DMS 273 treated with DMSO at 0.1 percent for 48 hours (cell line): Measurements from ENCODE around the gene CTSC.

ENCODE experiments used
- DNase-seq: peaks from one replicate; lab custom pipeline; 2025; lab: John Stamatoyannopoulos, UW

The CTSC gene

DNA sequence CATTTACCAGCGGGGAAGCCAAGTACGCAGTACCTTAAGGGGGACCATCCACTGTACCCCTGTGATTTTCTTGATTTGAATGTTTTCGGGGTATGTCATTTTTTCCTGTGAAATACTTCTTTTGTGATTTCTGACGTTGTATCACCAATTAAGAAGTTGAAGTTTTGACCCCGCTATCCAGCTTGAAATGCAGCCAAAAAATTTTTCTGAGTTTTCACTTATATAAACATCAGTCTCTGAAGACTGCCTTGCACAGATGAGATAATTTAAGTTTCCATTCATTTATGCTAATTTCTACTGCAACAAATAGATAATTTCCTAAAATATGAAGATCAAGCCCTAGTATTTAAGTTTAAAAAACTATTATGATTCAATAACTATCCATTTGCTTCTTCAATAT, 20.0 kb downstream of the CTSC start:
- no peak for DNase-seq

DNA sequence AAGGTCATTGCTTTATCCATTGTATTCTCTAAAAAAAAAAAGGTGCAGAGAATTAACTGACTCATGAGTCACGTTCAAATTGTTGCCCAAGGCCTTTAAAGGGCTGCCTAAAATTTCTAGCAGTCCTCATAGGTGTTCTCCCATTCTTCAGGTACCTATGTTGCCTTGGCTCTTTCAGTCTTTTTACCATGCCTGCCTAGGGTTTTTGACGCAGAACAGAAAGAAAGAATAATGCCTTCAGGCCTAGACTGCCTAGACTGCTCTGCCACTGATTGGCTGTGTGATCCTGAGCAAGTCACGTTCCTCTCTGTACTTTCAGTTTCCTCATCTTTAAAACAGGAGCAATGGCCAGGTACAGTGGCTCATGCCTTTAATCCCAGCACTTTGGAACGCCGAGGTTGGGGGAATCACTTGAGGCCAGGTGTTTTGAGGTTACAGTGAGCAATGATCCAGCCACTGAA, 21.5 kb downstream of the CTSC start:
- no peak for DNase-seq

DNA sequence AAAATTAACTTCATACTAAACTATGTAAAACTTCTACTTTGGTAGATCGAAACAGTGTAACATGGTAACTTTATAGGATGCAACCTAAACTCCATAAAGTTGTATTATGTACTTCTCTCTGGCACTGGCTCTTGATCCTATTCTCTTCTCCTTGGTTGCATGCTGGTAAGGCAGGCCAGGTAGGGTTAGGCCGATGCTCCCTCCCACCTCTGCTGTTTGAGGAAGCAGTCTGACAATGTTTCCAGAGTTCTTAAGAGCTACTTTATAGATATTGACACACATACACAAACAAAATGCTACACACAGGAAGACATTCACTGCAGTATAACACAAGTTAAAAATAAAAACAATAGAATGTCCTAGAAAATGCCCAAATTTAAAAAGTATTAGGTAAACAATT, 22.5 kb downstream of the CTSC start:
- DNase-seq: no peak

DNA sequence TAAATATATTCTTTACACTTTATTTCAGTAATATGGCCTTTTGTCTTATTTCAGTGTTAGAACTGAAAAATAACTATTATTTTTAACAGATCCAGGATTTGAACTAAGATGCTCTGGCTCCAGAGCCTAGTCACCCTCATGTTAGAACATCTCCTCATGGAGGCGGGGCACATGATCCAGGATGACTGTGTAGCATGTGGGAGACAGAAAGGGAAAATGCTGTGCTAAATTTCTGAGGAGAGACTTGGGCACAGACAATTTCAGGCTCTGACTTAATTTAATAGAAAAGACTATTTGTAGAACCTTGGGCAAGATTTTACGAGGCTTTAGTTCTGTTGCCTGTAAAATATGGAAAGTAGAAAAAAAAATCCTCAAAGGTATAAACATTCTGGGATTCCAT, 24.1 kb downstream of the CTSC start:
- DNase-seq: no peak

DNA sequence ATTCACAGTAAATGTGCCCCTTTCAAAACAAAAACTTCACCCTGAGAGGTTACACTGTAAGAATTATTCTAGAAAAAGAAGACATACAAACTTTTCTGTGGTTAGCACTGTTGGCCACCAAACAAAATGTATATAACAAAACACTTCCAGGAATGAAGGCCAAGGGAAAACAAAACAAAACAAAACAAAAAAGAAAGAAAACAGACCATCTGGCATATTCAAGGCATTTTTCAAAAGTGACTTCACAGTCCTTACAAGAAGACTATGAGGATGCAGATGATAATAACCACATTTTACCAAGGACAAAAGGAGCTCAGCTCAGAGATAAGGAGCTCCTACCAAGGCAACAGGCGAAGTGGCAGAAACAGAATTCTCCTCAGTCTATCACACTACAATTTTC, 24.9 kb downstream of the CTSC start:
- no peak for DNase-seq

DNA sequence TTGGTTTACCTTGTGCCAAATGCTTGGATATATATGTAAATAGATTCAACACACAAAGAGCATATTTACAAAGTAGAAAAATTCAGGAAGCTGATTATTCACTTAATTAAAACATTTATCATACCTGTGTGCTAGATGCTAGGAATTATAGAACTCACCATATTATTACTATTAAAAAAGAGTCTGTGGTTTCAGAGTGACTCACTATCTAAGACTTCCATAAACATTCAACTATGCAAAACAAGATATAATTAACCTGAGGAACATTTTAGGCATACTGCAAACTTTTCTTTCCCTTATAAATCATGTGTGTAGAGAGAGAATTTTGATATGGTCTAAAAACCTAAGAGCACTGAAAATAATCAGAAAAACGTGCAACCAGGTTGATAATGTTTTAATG, 27.3 kb downstream of the CTSC start:
- no peak for DNase-seq

DNA sequence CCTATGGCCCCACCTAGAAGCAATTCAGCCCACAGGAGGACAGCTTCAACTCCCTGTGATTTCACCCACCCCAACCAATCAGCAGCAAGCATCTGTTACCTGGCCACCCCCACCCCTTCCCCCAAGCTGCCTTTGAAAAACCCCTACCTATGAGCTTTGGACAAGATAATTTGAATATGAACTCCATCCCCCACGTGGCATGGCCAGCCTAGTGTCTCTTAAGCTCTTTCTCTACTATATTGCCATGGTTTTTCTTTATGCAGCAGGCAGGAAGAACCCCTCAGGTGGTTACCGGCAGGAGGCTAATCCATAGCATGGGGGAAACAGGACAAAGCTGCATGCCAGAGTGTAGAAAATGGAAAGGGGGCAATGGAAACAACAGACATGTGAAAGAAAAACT, 29.0 kb downstream of the CTSC start:
- DNase-seq: no peak

DNA sequence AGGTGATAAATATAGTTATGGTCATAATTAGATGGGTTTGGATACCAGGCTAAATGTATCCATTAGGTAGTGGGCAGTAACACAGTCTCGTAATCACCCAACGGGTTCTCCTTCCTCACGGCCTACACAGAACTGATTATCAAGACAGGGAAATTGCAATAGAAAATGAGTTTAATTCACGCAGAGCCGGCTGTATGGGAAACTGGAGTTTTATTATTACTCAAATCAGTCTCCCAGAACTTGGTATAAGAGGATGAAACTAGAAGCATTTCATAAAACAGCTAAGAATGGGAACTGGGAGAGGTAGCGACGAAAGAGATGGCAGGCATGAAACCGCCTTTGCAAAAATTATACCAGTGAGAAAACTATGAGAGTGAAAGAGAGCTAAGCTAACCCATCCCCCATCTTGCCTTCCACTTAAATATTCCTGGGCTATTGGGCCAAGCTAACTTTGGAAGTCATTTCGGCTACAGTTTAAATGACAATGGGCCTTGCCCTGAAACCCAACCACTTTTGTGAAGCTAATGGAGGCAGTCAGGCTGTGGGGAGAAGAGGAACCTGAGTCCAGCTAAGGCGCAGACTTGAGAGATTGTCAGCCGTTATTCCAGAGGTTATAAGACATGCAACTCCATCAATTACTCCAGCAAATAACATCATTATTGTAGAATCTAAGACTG, 29.6 kb downstream of the CTSC start:
- DNase-seq: no peak

DNA sequence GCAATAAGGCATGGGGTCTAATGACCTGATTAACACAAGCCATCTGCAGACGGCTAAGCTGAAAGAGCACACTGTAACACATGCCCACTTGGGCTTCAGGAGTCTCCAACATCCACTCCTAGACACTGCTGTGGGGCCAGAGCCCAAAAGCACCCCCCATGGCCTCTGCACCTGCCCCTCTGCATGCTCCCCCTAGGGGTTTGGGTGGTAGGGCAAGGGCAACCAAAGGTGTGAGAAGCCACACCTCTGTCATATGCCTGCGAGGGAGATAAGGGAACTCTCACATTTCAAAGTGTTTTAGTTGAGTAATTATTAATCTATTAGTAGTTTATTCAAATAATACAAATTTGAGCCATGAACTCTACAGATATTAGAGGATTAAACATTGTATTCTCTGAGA, 30.8 kb downstream of the CTSC start:
- DNase-seq: no peak

DNA sequence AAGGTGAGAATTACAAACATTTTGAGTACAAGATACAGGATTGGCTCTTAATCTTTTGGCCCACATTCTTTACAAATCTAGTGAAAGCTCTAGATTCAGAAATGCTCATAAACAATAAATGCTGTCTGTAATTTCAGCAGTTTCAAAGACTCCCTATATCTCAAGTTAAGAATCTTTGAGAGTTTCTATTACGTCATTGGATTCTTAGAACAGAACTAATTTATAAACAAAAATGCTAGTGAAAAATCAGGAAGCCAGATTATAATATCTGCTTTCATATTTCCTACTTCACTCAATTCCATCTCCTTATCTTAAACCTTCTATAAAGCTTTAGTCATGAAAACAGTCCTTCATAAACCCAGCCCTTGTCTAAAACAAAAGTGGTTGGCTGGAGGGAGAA, 32.1 kb downstream of the CTSC start:
- DNase-seq: no peak

DNA sequence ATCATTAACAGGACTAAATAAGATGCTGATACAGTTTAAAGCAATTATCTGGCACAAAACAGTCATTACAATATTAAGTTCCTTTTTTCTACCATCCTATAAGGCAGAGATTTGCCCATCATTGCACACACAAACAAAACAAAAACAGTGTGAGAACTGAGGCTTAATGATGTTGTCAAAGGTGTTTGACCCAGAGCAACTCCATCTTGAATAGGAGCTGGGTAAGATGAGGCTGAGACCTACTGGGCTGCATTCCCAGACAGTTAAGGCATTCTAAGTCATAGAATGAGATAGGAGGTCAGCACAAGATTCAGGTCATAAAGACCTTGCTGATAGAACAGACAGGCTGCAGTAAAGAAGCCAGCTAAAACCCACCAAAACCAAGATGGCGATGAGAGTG, 33.2 kb downstream of the CTSC start:
- no peak for DNase-seq

DNA sequence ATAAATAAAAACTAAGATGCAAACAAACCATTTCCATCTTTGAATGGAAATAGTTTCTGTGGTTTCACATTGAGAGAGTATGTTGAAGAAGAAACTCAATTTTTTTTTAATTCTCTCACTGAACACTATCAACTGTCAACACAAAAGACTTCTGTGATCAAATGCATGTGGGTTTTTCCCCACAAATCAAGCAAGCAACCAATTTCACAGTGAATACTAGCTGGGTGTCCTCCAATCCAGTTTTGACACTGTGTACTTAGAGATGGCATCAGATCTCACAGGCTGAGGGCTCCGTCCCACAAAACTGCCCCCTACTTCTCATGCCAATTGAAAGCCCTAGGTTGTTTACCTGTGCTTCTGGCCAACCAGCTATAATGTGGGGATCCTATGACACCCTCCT, 34.5 kb downstream of the CTSC start:
- no peak for DNase-seq

DNA sequence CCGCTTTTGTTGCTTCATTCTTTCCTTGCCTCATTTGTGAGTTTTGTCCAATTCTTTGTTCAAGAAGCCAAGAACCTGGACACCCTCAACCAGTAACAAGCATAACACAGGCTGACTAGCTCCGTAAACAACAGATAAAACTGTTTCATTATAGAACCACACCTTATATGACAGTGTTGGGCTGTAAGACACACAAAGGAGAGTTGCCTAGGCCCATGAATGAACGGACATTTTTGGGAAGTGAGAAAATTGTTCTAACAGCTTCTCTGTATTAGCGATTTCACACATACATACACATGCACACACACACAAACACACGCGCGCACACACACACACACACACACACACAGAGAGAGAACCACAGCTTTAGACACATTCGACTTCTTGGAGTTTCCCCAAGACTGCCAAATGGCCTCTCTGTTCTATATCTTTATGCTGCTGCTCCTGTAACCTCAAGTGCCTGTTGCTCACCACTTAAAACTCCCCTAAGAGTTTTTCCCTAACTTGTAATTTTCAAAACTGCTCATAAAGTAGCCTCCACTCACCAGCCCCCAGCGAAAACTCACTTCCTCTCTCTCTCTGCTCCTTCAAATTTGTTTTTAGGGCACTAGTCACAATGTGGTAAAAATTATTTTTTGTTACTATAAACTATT, 35.9 kb downstream of the CTSC start:
- DNase-seq: no peak

DNA sequence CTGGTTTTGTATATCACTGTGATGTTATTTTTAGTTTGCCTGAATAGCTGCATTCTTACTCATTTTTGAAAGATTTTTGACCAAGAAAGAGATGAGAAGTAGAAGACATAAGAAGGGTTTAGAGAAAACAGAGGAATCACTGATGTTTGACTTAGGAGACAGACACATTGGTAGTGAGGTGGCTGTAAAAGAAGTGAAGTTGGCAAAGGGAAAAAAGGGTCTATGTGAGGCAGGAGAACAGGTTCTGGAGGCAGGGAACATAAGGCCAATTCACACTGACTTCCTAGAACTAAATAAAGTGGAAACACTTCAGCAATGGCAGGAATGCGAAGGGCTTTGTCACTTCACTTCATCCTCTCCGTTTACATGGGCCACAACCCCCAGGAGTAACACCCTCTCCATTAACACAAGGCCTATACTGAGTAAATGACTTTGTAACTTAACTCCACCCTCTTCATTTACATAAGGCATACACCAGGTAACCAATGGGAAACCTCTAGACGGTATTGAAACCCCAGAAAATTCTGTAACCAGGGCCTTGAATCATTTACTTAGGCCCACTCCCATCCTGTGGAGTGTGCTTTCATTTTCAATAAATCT, 36.5 kb downstream of the CTSC start:
- no peak for DNase-seq

DNA sequence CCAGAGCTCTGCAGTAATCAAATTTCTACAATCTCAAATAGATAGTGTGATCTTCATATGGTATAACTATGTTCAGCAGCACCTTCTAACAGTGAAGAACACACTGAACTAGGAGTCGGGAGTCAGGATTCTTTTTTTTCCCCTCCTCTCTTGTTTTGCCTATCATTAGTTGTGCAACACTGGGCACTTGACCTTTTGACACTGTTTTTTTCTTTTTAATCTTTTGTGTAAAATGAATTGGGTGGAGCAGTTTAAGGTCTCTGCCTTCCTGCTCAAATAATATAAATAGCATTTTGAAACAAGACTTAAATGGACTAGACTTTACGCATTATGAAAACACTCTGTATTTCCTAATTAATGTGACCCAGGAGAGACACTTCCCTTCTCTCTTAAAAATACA, 39.7 kb downstream of the CTSC start:
- DNase-seq: no peak

DNA sequence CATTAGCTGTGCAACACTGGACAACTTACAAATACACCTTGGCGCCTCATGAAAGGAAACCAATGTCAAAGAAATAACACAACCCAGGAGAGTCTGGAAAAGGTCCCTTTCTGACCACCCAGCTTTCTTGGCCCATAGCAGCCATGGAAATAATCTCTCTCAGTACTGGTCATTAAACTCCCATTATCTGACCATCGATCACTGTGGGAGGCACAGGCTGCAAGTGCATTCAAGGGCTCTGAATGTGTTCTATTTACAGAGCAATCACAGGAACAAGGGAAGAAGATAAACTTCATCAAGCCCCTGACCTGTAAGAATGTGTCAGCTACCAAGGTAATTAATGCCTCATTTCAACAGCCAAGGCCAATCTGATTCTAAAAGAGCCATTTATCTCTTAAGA, 40.1 kb downstream of the CTSC start:
- no peak for DNase-seq

DNA sequence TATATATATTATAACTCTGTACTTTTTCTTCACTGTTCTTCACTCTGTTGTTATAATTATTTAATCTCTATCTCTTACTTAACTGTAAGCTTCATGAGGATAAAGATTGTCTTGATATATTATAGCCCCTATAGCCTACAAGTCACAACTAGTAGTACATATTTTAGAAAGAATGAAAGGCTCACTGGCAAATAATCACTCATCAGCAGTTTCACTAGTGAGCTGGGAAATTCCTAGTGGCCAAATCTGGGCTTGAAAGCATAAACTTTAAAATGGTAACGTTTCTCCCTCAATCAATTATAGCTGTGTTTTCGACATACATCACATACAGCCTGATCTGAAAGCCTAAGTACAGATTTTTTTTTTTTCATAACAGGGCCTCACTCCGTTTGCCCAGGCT, 42.5 kb downstream of the CTSC start:
- no peak for DNase-seq

DNA sequence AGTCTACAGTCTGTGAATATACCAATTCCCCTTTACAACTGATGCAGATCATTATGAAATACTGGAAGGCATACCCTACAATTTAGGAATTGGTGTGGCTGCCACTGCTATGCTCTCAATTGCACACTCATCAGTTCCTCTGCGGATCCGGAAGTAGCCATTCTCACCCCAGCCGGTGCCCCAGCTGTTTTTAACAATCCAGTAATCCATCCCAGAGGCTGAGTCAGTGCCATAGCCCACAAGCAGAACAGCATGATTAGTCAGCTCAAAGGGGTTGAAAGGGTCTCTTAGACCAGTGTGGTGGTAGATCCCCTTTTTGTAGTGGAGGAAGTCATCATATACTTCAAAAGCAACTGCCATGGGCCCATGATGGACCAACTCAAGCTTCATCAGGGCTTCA, 43.6 kb downstream of the CTSC start:
- no peak for DNase-seq

DNA sequence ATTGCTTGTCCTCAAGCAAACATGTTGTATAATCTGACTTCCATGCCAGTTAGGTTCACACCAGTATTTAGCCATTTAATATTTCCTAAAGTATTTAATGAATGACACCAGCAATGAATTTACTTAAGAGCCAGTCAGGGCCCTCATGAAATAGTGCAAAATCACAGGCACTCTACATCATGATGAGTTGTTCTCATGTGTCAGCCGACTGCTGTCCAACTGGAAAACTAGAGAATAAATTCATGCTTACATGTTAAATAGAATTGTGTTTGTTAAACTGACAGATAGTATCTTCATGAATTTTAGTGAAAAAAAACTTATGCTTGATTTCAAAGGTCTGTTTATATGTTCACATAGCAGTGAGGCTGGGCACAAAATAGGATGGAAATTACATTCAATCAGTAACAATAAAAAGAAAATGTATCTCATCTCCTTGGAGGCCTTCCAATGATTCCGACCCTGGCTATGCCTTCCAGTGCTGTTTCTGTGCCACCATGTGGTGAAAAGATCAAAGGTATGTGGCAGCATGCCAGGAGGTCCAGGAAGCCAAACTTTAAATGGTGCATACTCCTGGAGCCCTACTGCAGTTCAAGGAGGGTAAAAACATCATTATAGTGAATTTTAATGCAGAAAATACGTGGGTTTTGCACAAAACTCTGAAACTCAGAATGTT, 45.2 kb downstream of the CTSC start:
- DNase-seq: peak; percentile 12

DNA sequence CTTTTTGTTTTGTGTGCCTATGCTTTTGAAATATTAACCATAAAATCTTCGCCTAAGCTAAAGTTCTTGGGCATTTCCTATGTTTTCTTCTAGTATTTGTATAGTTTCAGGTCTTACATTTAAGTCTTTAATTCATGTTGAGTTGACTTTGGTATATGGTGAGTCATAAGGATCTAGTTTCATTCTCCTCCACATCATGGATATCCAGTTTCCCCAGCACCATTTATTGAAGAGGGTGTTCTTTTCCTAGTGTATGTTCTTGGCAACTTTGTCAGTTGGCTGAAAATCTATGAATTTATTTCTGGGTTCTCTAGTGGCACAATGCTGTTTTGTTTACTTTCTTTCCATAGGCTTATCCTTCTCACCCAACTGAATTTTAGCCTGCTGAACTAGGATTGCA, 49.0 kb downstream of the CTSC start:
- no peak for DNase-seq

DNA sequence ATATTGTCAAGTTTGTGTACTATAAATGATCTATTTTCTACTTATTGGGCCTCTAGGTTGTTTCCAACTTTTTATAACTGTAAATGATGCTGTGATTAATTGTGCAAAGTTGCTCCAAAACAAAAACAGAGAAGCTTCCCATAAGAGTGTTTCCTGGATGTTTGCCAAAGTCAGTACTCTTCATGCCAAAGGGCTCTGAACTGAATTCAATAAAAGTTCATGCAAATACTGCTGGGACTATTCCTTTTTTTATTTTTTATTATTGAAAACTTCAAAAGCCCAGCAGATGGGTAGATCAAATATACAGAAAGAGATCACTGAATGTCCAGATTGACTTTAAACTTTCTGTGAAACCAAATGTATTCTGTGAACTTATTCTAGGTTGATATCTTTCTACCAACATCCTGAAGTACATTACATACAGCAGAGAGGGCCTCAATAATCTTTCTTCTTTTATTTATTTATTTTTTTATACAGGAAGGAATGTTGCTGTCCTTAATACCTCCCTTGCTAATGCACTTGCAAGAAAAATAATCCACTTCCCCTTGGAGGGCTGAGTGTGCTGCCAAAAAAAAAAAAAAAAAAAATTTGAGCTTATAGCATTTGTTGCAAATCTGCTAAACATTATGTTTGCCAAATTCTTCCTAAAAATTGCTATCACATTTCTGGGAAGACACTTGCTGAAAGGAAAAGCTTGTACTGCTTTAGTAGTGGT, 53.0 kb downstream of the CTSC start:
- no peak for DNase-seq

DNA sequence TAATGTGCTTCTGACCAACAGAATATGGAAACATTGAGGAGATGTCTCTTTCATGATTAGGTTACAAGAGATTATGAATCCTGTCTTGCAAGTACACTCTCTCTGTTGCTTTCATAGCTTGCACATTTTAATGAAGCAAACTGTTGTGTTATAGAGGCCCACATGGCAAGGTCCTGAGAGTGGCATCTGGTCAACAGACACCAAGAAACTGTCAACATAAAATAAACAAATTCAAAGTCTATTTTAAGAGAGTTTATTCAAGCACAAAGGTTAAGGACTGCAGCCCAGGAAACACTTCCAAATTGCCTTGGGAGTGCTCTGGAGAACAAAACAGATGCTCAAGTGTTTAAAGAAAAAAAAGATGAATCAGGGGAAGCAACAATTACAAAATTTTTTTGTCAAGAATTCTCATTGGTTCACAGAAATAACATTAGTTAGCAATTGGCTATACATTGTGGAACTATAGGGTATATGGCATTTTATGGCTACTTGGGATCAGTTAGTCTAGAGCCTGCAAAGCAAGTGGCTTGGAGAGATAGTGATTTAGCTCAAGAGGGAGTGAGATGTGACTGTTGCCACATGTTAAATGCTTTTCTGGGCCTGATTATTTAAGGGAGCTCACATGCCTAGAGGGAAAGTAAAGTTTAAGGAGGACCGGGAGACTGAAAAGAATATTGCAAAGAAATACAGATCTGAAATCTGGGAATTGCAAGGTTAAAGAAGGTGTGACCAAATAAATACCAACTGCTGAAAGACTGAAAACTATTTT, 54.6 kb downstream of the CTSC start:
- DNase-seq: no peak
